Subcutaneous adipose tissue (tissue), 4 donors: ENCODE results near the gene TREH. TPM values are rescaled to one million over a fixed set of nuclear protein-coding genes. Genes with fewer than 3 reads are reported as not detected.

Source experiments
- total RNA-seq, 4 donors: library from RNA; depleted of rRNA; stranded (reverse); fragments of >200 nt; gene quantifications; one replicate each; pipeline ENCODE4 v1.1.0, GENCODE V29; 2016
- TF ChIP-seq, protein P1 (sequence below): fragments of 450-650 bp; IDR thresholded peaks from one replicate; pipeline ENCODE4 v1.5.1; 2016; ENCODE audit warnings: low read depth, mild to moderate bottlenecking, control low read depth, antibody characterized with exemption, moderate library complexity

Gene TREH
- total RNA-seq, 4 donors from 2014 or later: not detected

- TF ChIP-seq, protein P1, sequence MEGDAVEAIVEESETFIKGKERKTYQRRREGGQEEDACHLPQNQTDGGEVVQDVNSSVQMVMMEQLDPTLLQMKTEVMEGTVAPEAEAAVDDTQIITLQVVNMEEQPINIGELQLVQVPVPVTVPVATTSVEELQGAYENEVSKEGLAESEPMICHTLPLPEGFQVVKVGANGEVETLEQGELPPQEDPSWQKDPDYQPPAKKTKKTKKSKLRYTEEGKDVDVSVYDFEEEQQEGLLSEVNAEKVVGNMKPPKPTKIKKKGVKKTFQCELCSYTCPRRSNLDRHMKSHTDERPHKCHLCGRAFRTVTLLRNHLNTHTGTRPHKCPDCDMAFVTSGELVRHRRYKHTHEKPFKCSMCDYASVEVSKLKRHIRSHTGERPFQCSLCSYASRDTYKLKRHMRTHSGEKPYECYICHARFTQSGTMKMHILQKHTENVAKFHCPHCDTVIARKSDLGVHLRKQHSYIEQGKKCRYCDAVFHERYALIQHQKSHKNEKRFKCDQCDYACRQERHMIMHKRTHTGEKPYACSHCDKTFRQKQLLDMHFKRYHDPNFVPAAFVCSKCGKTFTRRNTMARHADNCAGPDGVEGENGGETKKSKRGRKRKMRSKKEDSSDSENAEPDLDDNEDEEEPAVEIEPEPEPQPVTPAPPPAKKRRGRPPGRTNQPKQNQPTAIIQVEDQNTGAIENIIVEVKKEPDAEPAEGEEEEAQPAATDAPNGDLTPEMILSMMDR: no peak
These were observed 57.6 kb downstream of the TREH start for GRCh38 chr11:118621784-118622375.

GRCh38 chr11:118621071-118621783 lies 58.2 kb downstream of the TREH start:
- TF ChIP-seq, protein P1: no peak

GRCh38 chr11:118620529-118621070 lies 58.9 kb downstream of the TREH start:
- TF ChIP-seq, protein P1: no peak

GRCh38 chr11:118619444-118620197 lies 59.8 kb downstream of the TREH start:
- TF ChIP-seq, protein P1: no peak

DNA sequence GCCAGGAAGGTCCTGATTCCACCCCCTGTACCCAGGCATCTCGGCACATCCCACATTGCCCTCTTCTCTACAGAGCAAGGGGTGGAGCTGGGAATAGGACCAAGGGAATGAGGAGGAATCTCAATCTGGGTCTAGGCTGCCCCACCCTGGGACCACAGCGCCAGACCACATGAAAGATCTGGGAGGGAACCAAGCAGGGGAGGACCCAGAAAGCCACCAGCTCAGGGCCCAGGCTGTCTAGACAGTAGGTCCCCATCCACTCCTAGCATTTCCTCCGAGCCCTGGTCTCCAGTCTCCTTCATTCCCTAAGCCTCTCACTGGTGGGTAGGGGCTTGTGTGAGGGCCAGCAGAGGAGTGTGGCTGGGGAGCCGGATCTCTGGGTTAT lies 60.5 kb downstream of the TREH start:
- TF ChIP-seq, protein P1: no peak

DNA sequence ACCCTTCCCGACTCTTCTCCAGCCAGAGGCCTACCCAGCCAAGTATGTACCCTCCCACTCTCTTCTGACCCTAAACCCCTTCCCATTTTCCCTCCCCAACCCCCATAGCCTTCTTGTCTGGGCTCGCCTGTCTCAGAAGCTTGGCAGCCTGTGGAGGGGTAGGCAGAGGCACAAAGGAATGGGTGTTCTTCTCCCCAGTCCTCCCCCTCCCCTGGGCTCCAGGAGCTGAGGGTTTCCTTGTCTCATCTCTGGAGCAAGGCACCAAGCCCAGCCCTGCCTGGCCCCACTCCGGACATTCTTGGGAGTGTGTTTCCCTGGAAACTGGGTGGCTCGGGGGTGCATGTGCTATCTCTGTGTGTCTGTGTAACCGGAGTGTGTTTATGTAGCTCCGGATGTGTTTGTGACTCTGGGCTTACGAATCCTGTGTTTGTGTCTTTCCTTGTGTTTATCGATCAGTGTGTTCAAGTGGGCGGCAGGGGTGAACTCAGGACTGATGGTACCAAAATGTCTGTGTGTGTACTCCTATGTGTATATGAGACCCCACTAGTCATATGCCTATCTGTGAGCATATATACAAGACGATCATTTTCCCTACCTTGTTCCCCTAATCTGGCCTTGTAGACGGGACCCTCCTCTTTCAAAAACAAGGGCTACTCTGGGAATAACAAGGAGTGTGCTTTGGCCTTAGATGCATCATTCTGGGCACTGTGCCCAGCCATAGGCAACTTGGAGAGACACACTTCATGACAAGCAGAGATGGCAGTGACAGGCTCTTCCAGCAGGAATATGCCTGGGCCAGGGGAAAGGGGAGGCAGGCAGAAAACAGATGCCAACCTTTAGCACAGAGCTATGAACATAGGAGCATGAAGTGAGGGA lies 61.1 kb downstream of the TREH start:
- TF ChIP-seq, protein P1: no peak
